Ammon's horn (tissue), 1 donor: ENCODE measurements around the gene SMAD7.
A peak's percentile ranks its signal among the peaks of the same experiment; 100 is the strongest.

ENCODE experiments used
- DNase-seq: peaks from one replicate; pipeline ENCODE4 v3.0.0-alpha.2; 2016; ENCODE audit warnings: low spot score

SMAD7 gene

DNA sequence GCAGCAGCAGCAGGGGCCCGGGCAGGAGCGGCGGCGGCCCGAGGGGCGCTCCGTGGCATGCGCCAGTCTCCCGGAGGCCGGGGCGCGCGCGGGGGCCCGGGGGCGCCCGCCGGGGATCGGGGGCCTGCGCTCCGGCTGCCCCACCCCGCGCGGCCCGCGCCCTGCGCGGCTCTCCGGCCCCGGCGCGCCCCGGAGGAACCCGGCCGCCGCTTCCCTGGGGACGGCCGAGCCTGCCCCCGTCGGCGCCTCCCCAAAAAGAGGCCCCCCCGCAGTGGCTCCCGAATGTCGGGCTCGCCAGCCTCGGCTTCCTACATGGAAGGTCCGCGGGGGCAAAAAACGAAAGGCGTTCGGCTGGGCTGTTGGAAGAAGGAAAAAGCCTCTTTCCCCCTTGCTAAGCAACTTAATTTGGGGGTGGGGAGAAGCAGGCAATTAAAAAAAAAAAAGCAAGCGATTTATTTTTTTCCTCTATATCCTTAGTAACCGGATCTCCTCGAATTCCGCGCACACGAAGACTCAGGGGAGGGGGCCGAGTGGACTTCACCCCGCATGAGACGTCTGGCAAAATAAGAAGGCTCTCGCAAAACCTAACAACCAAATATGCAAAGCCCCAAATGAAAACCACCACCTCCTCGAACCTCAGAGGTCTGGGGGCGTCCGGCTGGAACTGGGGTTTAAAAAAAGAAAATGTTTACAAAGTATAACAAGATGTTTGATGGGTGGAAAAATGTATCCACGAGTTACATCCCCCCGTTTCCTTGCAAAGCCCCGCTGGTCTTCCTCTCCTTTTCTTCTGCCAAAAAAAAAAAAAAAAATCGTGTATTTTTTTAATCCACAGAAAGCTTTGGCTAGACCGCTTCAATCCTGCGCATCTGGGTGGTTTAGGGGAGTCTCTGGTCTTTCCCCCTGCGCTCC lies at the start of gene SMAD7:
Gene SMAD7, minus strand, starts transcription at position 430 of the 912 bp plus-strand sequence. CDS start 541 bp downstream, outside the sequence.
- no peak for DNase-seq

DNA sequence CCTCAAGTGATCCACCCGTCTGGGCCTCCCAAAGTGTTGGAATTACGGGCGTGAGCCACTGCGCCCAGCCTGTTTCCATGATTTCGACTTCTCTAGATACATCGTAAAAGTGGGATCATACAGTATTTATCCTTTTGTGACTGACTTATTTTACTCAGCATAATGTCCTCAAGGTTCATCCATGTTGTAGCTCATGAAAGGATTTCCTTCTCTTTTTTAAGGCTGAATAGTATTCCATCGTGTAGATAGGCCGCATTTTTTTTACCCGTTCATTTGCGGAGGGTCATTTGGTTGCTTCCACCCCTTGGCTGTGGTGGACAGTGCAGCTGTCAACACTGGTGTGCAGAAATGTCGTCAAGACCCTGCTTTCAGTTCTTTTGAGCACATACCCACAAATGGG lies 48.8 kb upstream of the SMAD7 start:
- DNase-seq, result no peak

DNA sequence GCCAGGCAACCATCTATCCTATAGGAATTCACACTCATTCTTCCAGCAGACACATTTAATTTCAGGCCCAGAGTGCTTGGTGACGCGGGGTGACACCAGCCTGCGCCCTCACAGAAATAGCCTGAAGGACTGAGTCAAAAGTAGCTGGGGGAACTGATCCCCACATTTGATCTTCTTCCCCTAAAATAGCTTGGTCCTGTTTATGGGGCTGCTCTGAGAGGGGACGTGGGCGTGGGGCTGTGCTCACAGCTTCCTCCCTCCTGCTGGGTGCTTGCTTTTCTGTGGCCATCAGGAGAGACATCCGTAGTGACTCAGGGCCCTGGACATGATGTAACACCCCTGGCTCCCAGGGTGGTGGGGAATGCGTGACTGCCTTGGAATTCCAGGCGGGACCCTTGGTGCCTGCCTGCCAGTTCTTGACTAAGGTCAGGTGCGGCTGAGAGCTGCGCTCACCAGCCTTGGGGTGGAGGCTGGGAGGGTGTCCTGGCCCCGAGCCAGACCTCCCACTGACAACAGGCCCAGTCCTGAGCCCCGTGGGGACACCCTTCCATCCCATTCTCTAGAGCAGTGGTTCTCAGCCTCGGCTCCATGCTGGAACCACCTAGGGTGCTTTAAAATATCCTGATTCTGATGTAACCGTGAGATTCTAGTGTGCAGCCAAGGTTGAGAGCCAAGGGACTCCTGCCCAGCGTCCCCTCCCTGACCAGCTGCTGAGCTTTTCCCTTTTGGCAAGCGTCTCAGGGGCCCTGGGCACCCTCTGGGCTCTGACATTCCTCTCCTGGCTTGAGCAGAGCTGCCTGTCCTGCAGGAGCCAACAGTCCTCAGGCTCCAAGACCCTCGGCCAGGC lies 47.4 kb upstream of the SMAD7 start:
- no peak for DNase-seq

- DNase-seq, result no peak
Observed at GRCh38 chr18:48997681-48997984, 46.9 kb upstream of the SMAD7 start.

GRCh38 chr18:48996901-48997463 lies 46.2 kb upstream of the SMAD7 start:
- no peak for DNase-seq

GRCh38 chr18:48996041-48996440 lies 45.3 kb upstream of the SMAD7 start:
- DNase-seq, result no peak

DNA sequence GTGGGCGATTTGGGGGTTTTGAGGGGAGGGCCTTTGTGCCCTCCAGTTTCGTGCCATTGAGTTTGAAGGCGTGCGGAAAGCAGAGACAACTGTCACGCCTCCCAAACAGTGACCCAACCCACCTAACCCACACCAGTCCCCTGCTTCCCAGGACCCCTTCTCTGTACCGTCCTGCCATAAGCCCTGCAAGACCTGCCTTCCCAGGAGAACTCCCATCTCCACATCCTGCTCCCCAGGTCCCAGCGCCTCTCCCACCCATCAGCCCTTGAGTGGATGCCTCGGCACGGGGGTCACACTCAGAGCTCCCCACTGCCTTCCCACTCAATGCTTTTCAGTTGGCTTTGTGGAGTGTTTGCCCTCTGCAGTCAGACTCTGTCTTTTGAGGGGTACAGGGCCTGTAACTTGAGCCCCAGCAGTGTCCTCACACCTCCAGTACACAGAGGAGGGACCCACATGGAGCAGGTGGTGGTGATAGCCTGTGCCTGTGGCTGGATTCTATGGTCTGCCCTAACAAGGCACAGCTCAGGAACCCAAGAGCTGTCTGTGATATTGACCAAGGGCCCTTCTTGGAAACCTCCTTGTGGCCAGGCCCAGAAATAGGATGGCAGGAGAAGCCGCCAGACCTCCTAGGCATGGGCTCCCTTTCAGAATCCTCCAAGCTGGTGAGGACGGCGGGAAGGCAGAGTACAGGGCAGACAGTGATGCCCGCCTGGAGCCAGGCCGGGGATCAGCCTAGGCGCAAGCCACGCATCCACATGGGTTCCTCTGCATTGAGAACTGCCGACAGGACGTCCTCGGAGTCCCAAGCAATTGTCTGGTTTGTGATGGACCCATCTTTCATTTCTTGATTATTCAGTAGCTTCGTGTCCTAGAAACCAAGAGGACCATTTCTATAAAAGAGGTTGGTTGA lies 44.4 kb upstream of the SMAD7 start:
- no peak for DNase-seq

DNA sequence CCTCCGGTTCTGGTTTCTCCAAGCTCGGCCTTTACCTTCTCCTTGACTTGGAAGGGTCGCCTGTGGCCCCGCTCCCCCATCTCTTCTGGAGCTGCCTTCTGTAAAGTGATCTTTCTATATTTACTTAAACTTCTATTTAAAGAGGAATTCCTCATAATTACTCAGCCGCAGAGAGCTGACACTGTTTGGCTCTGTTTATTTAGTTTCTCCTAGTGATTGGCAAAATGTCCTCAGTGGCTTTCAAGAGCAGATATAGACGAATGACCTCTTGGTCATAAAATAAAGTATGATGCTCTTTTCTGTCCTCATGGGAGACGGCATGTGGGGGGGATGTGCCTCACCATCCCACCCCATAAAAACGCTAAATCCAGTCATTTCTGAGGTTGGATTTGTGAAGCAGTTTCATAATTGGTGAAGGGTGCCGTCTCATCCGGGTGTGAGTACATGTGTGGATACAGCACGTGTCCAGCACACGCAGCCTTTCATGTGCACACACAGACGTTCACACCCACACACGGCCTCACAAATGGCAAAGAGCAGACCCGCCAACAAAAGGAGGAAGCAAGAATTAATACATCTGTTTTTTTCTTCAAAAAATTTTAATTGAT lies 43.4 kb upstream of the SMAD7 start:
- DNase-seq, result no peak

DNA sequence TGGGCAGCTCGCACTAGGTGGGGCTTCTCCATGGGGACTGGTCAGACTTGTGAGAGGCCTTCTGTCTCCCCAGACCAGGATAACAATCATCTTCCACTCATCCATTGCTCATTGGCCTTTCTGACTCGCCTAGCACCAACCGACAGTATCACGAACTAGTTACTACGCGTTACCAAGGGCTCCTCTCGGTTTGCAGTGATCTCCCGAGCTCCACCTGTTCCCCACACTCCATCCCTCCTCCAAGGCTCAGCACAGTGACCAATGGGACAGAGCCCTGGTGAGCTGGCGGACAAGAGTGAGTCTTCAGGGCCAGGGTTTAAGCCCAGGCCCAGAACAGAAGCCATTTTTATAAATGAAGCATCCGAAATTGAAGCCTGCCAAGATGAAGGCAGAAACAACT lies 42.8 kb upstream of the SMAD7 start:
- DNase-seq, result no peak

GRCh38 chr18:48992791-48993555 lies 42.2 kb upstream of the SMAD7 start:
- peak; percentile 52 for DNase-seq

- no peak for DNase-seq
Observed at GRCh38 chr18:48992133-48992532, 41.4 kb upstream of the SMAD7 start.

DNA sequence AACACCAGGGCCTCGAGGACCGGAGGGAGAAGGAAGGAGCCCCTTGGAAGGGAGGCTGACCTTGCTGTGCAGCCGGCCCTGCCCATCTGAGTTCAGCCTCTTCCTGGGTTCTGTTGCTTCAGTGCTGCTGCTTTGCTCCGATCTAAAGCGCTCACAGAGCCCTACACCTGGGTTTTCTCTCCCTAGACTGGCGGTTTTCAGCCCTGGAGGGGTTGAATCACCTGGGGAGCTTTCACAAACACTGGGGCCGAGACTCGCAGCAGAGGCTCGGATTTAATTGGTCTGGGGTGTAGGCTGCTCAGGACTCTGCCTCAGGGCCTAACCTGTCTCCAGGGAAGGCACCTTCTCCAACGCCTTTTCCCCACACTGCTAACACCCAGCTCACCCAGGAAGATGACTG lies 40.9 kb upstream of the SMAD7 start:
- DNase-seq, result no peak

DNA sequence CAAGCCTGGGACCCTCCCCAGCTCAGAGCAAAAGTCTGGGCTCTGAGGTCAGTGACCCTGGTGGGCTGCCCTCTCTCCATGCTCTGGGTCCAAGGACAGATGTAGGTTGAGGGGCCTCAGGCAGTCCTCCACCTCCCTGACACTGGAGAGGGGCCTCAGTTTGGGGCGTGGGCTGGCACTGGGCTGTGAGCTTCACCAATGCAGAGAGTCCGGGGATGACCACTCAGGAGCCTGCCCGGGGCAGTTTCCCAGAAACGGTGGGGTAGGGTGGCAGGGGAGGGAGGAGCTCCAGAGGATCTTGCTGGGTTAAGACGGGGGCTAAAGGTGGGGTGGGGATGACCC lies 40.5 kb upstream of the SMAD7 start:
- DNase-seq, result no peak

DNA sequence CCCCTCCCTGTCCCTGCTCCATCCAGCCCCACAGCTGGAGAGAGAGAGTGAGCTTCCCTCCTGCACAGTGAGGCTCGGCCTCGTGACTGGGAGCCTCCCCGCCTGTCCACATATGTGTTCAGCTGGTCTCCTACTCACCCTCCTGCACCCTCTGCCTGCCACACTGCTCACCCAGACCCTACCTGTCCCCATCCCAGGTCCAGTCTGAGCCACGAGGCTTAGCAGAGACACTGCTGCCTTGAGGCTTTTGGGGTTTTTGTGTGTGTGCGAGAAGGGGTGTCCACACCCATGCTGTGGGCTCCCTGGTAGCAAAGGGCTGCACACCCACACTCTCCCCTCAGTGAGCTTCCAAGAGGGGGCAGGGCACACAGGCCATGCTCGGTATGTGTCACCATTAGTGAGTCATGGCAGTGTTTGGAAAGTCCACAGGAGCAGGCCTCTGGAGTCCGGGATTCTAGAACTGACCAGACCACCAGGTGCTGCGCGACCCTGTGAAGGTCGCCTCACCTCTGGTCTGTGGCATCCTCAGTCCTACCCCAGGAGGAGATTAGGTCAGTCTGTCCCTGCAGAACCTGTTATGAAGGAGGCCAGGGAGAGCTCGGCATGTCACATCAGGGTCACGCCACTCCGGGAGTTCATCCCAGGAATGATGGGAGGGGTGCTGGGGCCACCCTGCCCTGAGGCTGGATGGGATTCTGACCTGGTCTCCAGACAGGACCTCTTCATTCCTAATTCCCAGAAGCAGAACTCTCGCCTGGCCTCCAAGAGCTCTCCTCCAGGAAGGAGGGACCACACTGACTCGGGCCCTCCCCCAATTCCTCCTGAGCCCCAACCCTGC lies 39.9 kb upstream of the SMAD7 start:
- no peak for DNase-seq

DNA sequence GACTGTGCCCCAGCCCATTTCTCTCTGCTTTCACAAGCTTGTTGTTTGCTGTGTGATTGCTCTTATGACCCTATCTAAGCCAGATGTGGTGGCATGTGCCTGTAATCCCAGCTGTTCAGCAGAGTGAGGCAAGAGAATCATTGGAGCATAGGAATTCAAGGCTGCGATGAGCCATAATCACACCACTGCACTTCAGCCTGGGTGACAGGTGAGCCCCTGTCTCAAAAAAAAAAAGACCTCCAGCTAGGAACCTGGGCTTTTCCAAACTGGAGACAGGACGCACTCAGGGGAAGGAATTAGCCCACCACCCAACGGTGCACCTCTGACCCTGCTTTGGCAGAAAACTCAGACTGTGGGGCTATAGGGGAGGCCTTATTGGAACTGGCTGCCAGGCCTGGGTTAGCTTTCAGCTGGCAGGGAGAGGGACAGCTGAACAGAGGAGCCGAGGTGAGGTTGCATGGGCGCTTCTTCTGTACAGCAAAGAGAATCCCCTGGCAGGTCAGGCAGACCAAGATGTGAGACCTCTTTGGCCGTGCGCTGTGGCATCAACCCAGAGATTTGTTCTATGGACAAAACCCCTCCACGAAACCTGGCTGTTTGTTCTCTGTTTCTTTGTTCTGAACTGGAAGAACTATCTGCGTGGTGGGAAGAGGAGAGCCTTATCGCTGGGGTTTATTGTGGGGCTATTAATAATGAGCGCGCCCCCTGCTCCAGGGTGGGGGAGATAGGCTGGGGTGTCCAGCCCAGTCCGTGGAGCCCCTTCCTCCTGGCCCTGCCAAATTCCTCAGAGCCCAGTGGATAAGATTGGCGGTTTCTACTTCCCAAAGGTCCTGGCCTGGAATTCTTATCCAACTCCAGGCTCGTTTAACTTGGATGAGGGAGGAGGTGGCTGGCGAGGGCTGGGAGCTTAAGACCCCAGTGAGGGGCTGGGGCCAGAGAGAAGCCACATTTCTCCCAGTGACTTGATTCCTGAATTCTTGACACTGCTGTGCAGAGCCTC lies 38.8 kb upstream of the SMAD7 start:
- DNase-seq, result no peak

GRCh38 chr18:48988508-48989303 lies 37.9 kb upstream of the SMAD7 start:
- no peak for DNase-seq

GRCh38 chr18:48987821-48988220 lies 37.1 kb upstream of the SMAD7 start:
- no peak for DNase-seq
